KBM-7 (cell line): ENCODE measurements around the gene RNF157.
"Not testable (repeated sequence)": the region's sequence is repeated elsewhere in the genome, so short reads cannot be mapped to it uniquely, and the experiment has no call there.

Source experiments
- DNase-seq: peaks from one replicate; pipeline ENCODE4 v3.0.0-alpha.2; 2015
- in situ Hi-C: fragments of 300-500 bp; cut with MboI; formaldehyde crosslinking; loops from 2 replicates; pipeline ENCODE4 v1.14.3; 2020; ENCODE audit warnings: low sequenced_read_pairs, low pct_unique_long_range_greater_than_20kb, mixed read lengths

RNF157 gene

DNA sequence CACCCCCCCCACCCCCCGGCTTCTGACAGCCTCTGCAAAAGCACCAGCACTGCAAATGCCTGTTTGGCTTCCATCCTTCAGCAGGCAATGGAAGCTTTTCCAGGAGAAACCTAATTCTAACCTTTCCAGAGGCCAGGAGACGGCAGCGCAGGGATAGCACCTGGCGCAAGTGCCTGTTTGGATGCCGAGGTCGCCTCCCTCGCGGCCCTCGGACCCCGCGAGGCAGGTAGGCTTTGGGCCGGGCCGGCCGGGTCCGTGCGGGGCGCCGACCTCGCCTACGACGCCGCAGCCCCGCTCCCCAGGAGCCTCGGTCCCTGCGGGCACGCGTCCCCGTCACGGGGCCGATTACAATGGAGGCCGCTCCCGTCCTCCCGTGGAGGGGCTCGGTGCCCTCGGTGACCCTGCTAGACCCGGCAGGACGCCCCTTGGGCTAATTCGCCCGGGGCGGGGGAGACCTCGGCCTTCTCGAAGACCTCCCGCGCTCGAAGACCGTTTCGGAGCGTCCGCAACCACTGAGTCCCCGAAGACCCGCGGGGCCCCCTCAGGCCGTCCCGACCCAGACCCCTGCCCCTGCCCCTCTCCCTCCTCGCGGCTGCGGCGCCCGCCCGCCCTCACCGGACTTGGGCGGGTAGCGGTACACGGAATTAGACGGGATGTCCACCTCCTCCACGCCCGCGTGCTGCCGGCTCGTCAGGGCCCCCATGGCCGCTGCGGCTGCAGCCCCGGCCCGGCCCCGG, 587 bp downstream of the RNF157 start:
- no peak for DNase-seq
- in situ Hi-C loops = no loop called here

DNA sequence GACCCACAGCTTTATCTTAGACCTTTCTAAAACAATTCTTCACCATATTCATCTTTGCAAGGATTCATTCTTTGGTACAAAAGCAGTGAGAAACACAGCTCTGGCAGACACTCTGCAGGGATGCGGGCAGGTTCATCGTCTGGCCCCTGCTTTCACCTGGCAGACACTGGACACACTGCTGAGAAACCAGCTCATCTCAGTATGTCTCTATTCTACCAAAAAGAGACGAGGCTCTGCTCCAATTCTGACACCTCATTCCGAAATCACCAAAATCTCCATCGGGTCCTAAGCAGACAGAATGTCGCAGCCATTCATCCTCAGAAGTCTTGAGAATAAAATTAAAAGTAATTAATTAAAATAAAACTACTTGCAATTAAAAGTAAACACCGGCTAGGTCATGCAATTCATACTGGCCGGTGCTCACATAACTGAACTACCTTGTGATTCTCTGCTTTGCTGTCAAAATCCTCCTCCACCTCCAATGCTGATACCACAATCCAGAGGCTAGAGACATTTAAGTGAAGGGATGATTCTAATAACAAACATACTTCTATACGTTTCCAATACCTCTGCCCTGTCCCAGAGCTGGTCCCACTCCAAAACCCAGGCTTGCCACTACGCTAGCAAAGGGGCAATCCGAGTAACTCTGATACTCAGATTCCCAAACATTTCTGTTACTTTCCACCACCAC, 1.3 kb downstream of the RNF157 start:
- DNase-seq = no peak
- in situ Hi-C loops = no loop called here

GRCh38 chr17:76237859-76238313, 2.4 kb downstream of the RNF157 start:
- DNase-seq = no peak
- in situ Hi-C loops = no loop called here

- in situ Hi-C loops = no loop called here
- DNase-seq = no peak
These were observed 3.7 kb downstream of the RNF157 start for GRCh38 chr17:76236603-76237002.

GRCh38 chr17:76235883-76236282, 4.4 kb downstream of the RNF157 start:
- in situ Hi-C loops = no loop called here
- DNase-seq = no peak

DNA sequence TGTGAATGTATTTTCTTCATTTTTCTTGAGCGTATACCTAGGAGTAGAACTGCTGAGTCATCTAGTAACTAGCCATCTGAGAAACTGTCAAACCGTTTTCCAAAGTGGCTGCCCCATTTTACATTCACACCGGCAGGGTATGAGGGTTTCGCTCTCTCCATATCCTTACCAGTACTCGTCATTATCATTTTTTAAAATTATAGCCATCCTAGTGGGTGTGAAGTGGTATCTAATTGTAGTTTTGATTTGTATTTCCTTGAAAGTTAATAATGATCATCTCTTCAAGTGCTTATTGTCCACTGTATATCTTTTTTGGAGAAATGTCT, 6.0 kb downstream of the RNF157 start:
- in situ Hi-C loops = no loop called here
- no peak for DNase-seq

- in situ Hi-C loops = no loop called here
- no peak for DNase-seq
These were observed 6.5 kb downstream of the RNF157 start for GRCh38 chr17:76233588-76234353.

DNA sequence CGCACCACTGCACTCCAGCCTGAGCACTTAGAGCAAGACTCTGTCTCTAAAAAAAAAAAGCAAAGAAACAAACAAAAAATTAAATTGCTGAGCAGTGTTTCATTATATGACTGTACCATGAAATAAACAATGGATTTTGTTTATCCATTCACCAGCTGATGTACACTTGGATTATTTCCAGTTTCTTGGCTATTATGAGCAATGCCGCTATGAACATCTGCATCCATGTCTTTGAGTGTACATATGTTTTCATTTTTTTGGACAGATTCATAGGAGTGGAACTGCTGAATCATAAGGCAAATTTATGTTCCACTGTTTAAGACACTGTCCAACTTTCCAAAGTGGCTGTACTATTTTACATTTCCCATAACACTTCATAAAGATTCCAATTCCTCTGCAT, 8.0 kb downstream of the RNF157 start:
- no peak for DNase-seq
- in situ Hi-C loops = no loop called here

GRCh38 chr17:76226749-76227148, 13.5 kb downstream of the RNF157 start:
- in situ Hi-C loops, DNase-seq: not testable (repeated sequence)

DNA sequence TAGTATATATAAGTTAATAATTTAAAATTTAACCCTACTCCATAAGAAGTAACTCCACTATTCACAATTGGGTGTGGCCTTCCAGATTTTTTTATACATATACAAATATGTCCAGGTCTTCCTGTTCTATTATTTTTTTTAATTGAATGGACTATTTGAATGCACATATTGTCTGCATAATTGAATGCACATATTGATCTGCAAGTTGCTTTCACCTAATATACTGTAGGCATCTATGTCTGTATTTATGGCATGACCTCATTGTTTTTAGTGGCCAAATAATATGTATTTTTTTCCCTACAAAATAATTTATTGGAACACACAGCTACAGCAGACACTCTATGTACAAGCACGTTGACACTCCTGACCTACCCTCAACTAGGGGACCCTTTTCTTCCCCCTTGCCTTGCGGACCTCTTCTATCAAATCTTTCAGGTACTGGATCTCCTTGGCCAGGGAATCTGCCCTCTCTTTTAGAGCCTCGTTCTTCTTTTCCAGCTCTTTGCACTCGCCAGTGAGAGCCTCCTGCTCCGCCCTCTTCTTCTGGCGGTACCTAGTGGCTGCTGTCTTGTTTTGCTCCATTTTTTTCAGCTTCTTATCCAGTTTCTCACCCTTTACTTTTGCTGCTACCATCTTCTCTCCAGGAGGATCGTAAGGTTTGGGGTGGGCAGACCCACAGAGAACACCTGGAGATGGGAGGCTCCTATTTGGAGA, 14.8 kb downstream of the RNF157 start:
- DNase-seq, in situ Hi-C loops: not testable (repeated sequence)

DNA sequence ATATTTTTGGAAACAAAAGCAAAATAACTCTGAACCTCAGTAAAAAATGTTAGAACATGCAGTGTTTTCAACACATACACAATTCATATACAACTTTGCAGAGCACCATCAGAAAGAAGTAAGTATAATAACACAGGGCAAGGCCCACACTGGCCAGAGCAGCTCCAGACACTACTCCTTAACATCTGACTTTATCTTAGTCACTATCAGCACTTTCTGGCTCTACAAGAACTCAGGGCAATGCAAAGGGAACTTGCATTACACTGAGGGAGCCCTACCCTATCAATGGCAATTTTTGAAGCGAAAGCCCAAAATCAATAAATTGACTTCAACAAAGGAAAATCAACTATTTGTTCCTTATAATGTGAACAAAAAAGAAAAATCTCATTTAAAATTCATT, 16.5 kb downstream of the RNF157 start:
- no peak for DNase-seq
- in situ Hi-C loops = no loop called here

GRCh38 chr17:76219670-76220383, 20.5 kb downstream of the RNF157 start:
- no peak for DNase-seq
- in situ Hi-C loops = no loop called here

- no peak for DNase-seq
- in situ Hi-C loops = no loop called here
These were observed 23.2 kb downstream of the RNF157 start for GRCh38 chr17:76217081-76217480.

GRCh38 chr17:76213491-76213890, 26.8 kb downstream of the RNF157 start:
- in situ Hi-C loops = no loop called here

GRCh38 chr17:76208120-76208519, 32.2 kb downstream of the RNF157 start:
- DNase-seq = no peak
- in situ Hi-C loops = no loop called here

More at GRCh38 chr17:76213491-76213890, 26.8 kb downstream of the RNF157 start:
- no peak for DNase-seq

DNA sequence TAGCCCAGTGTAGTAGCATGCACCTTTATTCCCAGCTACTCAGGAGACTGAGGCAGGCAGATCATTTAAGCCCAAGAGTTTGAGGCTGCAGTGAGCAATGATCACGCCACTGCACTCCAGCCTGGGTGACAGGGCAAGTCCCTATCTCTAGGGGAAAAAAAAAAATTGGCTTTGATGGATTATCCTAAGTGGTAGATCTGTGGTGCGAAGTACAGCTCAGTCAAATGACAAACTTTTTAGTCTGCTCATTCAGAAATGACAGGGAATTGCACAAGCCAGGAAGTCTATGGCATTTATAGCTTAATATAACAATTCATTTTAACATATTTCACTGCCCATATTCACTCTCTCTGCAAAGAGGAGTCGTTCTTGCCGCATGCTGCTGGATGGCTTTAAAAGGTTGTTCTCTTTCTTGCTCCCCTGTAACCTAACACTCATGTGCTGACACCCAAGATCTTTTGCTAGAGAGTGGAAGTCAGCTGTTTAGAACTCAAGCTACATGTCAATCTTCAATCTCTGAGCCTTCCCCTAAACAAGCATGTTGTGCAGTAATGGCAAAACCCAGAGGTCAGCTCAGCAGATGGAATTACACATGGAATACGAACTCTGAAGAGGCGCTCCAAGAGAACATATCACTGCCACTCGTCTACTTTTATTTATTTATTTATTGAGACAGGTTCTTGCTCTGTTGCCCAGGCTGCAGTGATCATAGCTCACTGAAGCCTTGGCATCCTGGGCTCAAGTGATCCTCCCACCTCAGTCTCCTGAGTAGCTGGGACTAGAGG, 32.8 kb downstream of the RNF157 start:
- DNase-seq = no peak
- in situ Hi-C loops = no loop called here

GRCh38 chr17:76205542-76206144, 34.6 kb downstream of the RNF157 start:
- in situ Hi-C loops, DNase-seq: not testable (repeated sequence)

GRCh38 chr17:76204277-76204676, 36.0 kb downstream of the RNF157 start:
- DNase-seq = no peak
- in situ Hi-C loops = no loop called here
